ENCODE results near the gene APCDD1L. TPM values are rescaled to one million over a fixed set of nuclear protein-coding genes. Genes with fewer than 3 reads are reported as not detected.

APCDD1L gene
- polyA plus RNA-seq, 1 of the 3 experiments (the other 2 are of a cell fraction), result 0.99 TPM

GRCh38 chr20:58471193-58472164 is 43.7 kb downstream of the APCDD1L start (continued):
- TF ChIP-seq REST (IDR thresholded peaks at IDR 0.05; ENCODE audit: low read depth, low read length) (peak; percentile 37; the same call in 1 of the 2 replicates), EZH2phosphoT487 (IDR thresholded peaks at IDR 0.05; ENCODE audit: borderline replicate concordance, low read depth) (no peak), MXI1 (IDR thresholded peaks at IDR 0.05; ENCODE audit: low read depth, low read length) (no peak), GABPA (IDR thresholded peaks at IDR 0.05; ENCODE audit: low read depth) (no peak), NFIC (IDR thresholded peaks at IDR 0.05; ENCODE audit: borderline replicate concordance) (peak; percentile 91), RFX5 (IDR thresholded peaks at IDR 0.05; ENCODE audit: low read length) (no peak), SMC3 (IDR thresholded peaks at IDR 0.05; ENCODE audit: low read depth, low read length) (peak; percentile 2; the same call in 1 of the 2 replicates), RCOR1 (IDR thresholded peaks at IDR 0.05; ENCODE audit: low read length) (peak; percentile 77)
- TF ChIP-seq, protein P1, sequence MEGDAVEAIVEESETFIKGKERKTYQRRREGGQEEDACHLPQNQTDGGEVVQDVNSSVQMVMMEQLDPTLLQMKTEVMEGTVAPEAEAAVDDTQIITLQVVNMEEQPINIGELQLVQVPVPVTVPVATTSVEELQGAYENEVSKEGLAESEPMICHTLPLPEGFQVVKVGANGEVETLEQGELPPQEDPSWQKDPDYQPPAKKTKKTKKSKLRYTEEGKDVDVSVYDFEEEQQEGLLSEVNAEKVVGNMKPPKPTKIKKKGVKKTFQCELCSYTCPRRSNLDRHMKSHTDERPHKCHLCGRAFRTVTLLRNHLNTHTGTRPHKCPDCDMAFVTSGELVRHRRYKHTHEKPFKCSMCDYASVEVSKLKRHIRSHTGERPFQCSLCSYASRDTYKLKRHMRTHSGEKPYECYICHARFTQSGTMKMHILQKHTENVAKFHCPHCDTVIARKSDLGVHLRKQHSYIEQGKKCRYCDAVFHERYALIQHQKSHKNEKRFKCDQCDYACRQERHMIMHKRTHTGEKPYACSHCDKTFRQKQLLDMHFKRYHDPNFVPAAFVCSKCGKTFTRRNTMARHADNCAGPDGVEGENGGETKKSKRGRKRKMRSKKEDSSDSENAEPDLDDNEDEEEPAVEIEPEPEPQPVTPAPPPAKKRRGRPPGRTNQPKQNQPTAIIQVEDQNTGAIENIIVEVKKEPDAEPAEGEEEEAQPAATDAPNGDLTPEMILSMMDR (IDR thresholded peaks at IDR 0.05), result peak; percentile 20

DNA sequence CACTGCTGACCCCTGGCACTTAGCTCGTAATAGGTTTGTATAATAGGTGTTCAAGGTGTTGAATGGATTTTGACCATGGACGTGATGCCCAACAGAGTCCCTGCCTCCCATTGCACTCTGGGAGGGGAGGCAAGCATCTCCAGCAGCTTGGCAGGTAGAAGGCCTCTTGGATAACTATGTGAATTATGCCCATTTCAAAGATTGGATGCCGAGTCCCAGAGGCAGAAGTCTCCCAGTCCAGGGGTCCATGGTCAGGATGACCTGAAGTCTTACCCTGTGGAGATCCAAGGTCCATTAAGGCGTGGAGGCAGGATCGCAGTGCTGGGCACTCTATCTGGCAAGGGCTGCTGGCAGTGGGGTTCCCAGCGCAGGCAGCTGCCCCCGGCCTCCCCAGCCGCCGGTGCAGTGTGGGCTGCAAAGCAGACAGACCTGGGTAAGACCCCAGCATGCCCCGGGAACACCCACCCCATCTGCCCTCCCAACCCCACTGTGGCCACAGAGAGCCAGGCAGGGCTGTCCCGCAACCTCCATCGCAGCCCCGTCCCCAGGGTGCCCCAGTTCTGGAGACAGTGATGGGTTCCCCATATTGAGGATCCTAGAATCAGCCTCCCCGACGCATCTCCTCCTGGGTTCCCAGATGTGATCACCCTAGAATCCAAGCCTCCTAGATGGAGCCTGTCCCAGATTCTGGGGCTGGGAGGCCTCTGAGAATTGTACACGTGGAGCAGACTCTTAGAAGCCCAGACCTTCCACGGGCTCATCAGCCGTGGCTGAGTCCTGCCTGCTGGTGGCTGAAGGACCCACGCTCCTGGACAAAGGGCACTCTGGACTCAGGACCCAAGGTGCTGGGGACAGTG is 44.6 kb downstream of the APCDD1L start:
- Histone ChIP-seq H3K36me3 (replicated peaks in 1 of 2; ENCODE audit: control insufficient read depth in 1 of 2, insufficient read depth in 2 of 2, low read length in 1 of 2) (no peaks in the 10 kb centered on the region), H3K9ac (no peak overlapping the region), H3K27me3 (ENCODE audit: insufficient read depth) (no peaks in the 10 kb centered on the region), H3K27ac (ENCODE audit: low read depth in 2 of 2, low read length in 1 of 2) (peak overlapping the region; percentile 82 to 90), H3K79me2 (ENCODE audit: insufficient read depth) (no peaks in the 10 kb centered on the region), H3K4me2 (peak overlapping the region; percentile 51; the same call in 1 of the 2 replicates), H3K9me3 (no peaks in the 10 kb centered on the region), H3F3A (replicated peaks; ENCODE audit: insufficient read depth) (peaks cover 11% of the 10 kb centered on the region), H3K4me3 (ENCODE audit: low read depth in 2 of 2, low read length in 1 of 2) (no peak overlapping the region), H3K9me2 (no peaks in the 10 kb centered on the region), H4K20me1 (ENCODE audit: insufficient read depth) (no peaks in the 10 kb centered on the region), H2AFZ (ENCODE audit: low read depth) (no peak overlapping the region), H3K4me1 (ENCODE audit: control insufficient read depth in 1 of 2, insufficient read depth in 2 of 2, low read depth in 1 of 2, low read length in 1 of 2) (peaks cover 5 to 52% of the 10 kb centered on the region in 2 experiments; a peak in 3 of 4 replicates)
- ChIA-PET CTCF (interaction anchor here (1.1 to 1.8 kb wide), 5 partner anchors 10 to 179 kb away, joined by 3 to 6 read pairs (median 3); no protein-coding TSS in a partner anchor), POLR2A (interaction anchor here (0.8 to 1.7 kb wide), 5 partner anchors 13 to 181 kb away, joined by 3 to 9 read pairs (median 3); partner anchors contain the start of genes STX16 and VAPB)
- DNase-seq, result peak; percentile 44
- WGBS (ENCODE audit: low lambda C conversion rate), result 95% methylated on average over 9 of the region's 19 CpGs
- TF ChIP-seq NRF1 (IDR thresholded peaks at IDR 0.05; ENCODE audit: low read depth, low read length) (no peak), SMC3 (IDR thresholded peaks at IDR 0.05; ENCODE audit: low read depth, low read length) (no peak), MXI1 (IDR thresholded peaks at IDR 0.05; ENCODE audit: low read depth, low read length) (no peak), ELF1 (IDR thresholded peaks at IDR 0.05) (no peak), TEAD4 (IDR thresholded peaks at IDR 0.05; ENCODE audit: borderline replicate concordance, insufficient read depth) (no peak), TAF1 (IDR thresholded peaks at IDR 0.05; ENCODE audit: borderline replicate concordance, low read depth, low read length) (no peak)
- TF ChIP-seq, protein P2, sequence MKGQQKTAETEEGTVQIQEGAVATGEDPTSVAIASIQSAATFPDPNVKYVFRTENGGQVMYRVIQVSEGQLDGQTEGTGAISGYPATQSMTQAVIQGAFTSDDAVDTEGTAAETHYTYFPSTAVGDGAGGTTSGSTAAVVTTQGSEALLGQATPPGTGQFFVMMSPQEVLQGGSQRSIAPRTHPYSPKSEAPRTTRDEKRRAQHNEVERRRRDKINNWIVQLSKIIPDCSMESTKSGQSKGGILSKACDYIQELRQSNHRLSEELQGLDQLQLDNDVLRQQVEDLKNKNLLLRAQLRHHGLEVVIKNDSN (IDR thresholded peaks at IDR 0.05; ENCODE audit: borderline replicate concordance, low read depth), result no peak
